Karpas-422 (cell line): ENCODE measurements around the gene UXS1. TPM values are rescaled to one million over a fixed set of nuclear protein-coding genes. Genes with fewer than 3 reads are reported as not detected.

Source experiments
- DNase-seq: peaks from one replicate; pipeline ENCODE4 v3.0.0-alpha.2; 2015
- H2AFZ ChIP-seq: fragments of 200-600 bp; sonication (generic); 2 replicates; pipeline ENCODE4 v1.6.1; 2014; ENCODE audit warnings: antibody characterized with exemption, low read length, mixed read lengths
- H3K27ac ChIP-seq: fragments of 200-600 bp; sonication (generic); 2 replicates; pipeline ENCODE4 v1.5.1; 2014; ENCODE audit warnings: mild to moderate bottlenecking, low read length, moderate library complexity
- H3K27me3 ChIP-seq: fragments of 200-600 bp; sonication (generic); 2 replicates; pipeline ENCODE4 v1.6.1; 2014; ENCODE audit warnings: low read length, mixed read lengths
- H3K36me3 ChIP-seq: fragments of 200-600 bp; sonication (generic); 2 replicates; pipeline ENCODE4 v1.6.1; 2014; ENCODE audit warnings: low read length, mixed read lengths; ENCODE audit not compliant: insufficient read depth
- H3K4me1 ChIP-seq: fragments of 200-600 bp; sonication (generic); 2 replicates; pipeline ENCODE4 v1.6.1; 2014; ENCODE audit warnings: mild to moderate bottlenecking, low read length, mixed read lengths
- H3K4me2 ChIP-seq: fragments of 200-600 bp; sonication (generic); 2 replicates; pipeline ENCODE4 v1.6.1; 2014; ENCODE audit warnings: low read length, low read depth, mild to moderate bottlenecking; ENCODE audit not compliant: poor library complexity, severe bottlenecking
- H3K4me3 ChIP-seq: fragments of 200-600 bp; sonication (generic); 2 replicates; pipeline ENCODE4 v1.5.1; 2014; ENCODE audit warnings: mild to moderate bottlenecking, antibody characterized with exemption, low read length, mixed read lengths
- H3K79me2 ChIP-seq: fragments of 200-600 bp; sonication (generic); 2 replicates; pipeline ENCODE4 v1.6.1; 2014; ENCODE audit warnings: mild to moderate bottlenecking, low read length, mixed read lengths
- H3K9ac ChIP-seq: fragments of 200-600 bp; sonication (generic); 2 replicates; pipeline ENCODE4 v1.6.0; 2014; ENCODE audit warnings: low read length
- H3K9me2 ChIP-seq: fragments of 200-600 bp; sonication (generic), shearing (Covaris generic); replicated peaks from 2 replicates; pipeline ENCODE4 v1.6.0; 2014; ENCODE audit warnings: mild to moderate bottlenecking, low read length, moderate library complexity; ENCODE audit not compliant: insufficient read depth
- H3K9me3 ChIP-seq: fragments of 300-700, 200-600 bp; sonication (generic); 2 replicates; pipeline ENCODE4 v1.6.1; 2014; ENCODE audit warnings: low read length, mixed read lengths
- H4K20me1 ChIP-seq: fragments of 200-600 bp; sonication (generic); 2 replicates; pipeline ENCODE4 v1.6.1; 2014; ENCODE audit warnings: mild to moderate bottlenecking, antibody characterized with exemption, low read length, low read depth; ENCODE audit not compliant: insufficient read depth
- total RNA-seq: library from RNA; depleted of rRNA; stranded (reverse); fragments of >200 nt; shearing (Covaris generic); gene quantifications from 2 replicates; pipeline ENCODE4 v1.2.3, GENCODE V29; 2014; ENCODE audit warnings: low replicate concordance

Gene UXS1
- total RNA-seq, 1 experiment from 2014 or later, result 8.4 TPM

GRCh38 chr2:106163948-106164545, 30.1 kb downstream of the UXS1 start:
- Histone ChIP-seq H3K79me2 (no peaks in the 10 kb centered on the region), H3K27ac (no peak overlapping the region), H3K27me3 (no peaks in the 10 kb centered on the region), H3K9me2 (no peaks in the 10 kb centered on the region), H4K20me1 (no peaks in the 10 kb centered on the region), H3K36me3 (no peaks in the 10 kb centered on the region), H3K9me3 (no peaks in the 10 kb centered on the region), H2AFZ (no peak overlapping the region), H3K4me1 (peaks cover 9% of the 10 kb centered on the region), H3K4me2 (no peak overlapping the region), H3K4me3 (no peak overlapping the region), H3K9ac (no peak overlapping the region)
- DNase-seq, result no peak

- 0 out of 2 replicates have a peak, but pooled peaks cover 4% of the 10 kb centered on the region for H3K36me3 ChIP-seq
- H3K27me3 ChIP-seq, result no peaks in the 10 kb centered on the region
- H3K4me2 ChIP-seq, result no peak overlapping the region
- no peak overlapping the region for H3K27ac ChIP-seq
- DNase-seq, result no peak
- peaks cover 9% of the 10 kb centered on the region for H3K4me1 ChIP-seq
- H3K9me3 ChIP-seq, result no peaks in the 10 kb centered on the region
- H4K20me1 ChIP-seq, result no peaks in the 10 kb centered on the region
- no peaks in the 10 kb centered on the region for H3K79me2 ChIP-seq
- H3K9ac ChIP-seq, result no peak overlapping the region
- no peak overlapping the region for H3K4me3 ChIP-seq
- no peaks in the 10 kb centered on the region for H3K9me2 ChIP-seq
- H2AFZ ChIP-seq, result no peak overlapping the region
Observed at GRCh38 chr2:106161938-106162820, 31.9 kb downstream of the UXS1 start.

GRCh38 chr2:106161341-106161740, 32.8 kb downstream of the UXS1 start:
- no peaks in the 10 kb centered on the region for H3K9me3 ChIP-seq
- no peak overlapping the region for H2AFZ ChIP-seq
- H3K27ac ChIP-seq, result no peak overlapping the region
- peaks cover 9% of the 10 kb centered on the region for H3K4me1 ChIP-seq
- DNase-seq, result no peak
- no peak overlapping the region for H3K4me3 ChIP-seq
- H3K9ac ChIP-seq, result no peak overlapping the region
- no peaks in the 10 kb centered on the region for H4K20me1 ChIP-seq
- no peaks in the 10 kb centered on the region for H3K9me2 ChIP-seq
- H3K4me2 ChIP-seq, result no peak overlapping the region
- no peaks in the 10 kb centered on the region for H3K27me3 ChIP-seq
- no peaks in the 10 kb centered on the region for H3K79me2 ChIP-seq
- 0 out of 2 replicates have a peak, but pooled peaks cover 4% of the 10 kb centered on the region for H3K36me3 ChIP-seq

- H3K27ac ChIP-seq, result no peak overlapping the region
- no peak overlapping the region for H3K9ac ChIP-seq
- H3K4me1 ChIP-seq, result peaks cover 9% of the 10 kb centered on the region
- H3K9me3 ChIP-seq, result no peaks in the 10 kb centered on the region; the same call in 1 of the 2 replicates
- H4K20me1 ChIP-seq, result no peaks in the 10 kb centered on the region
- H3K4me2 ChIP-seq, result no peak overlapping the region
- no peaks in the 10 kb centered on the region for H3K9me2 ChIP-seq
- H3K79me2 ChIP-seq, result no peaks in the 10 kb centered on the region
- no peak overlapping the region for H2AFZ ChIP-seq
- no peaks in the 10 kb centered on the region for H3K27me3 ChIP-seq
- H3K36me3 ChIP-seq, result 0 out of 2 replicates have a peak, but pooled peaks cover 4% of the 10 kb centered on the region
- no peak for DNase-seq
- no peak overlapping the region for H3K4me3 ChIP-seq
Observed at GRCh38 chr2:106160786-106161261, 33.3 kb downstream of the UXS1 start.

- H3K4me2 ChIP-seq, result no peak overlapping the region
- peaks cover 10% of the 10 kb centered on the region; the same call in 1 of the 2 replicates for H3K36me3 ChIP-seq
- no peak overlapping the region for H3K27ac ChIP-seq
- no peaks in the 10 kb centered on the region for H3K9me2 ChIP-seq
- peaks cover 9% of the 10 kb centered on the region for H3K4me1 ChIP-seq
- H2AFZ ChIP-seq, result no peak overlapping the region
- peaks cover 6% of the 10 kb centered on the region for H3K9me3 ChIP-seq
- no peak overlapping the region for H3K4me3 ChIP-seq
- H3K9ac ChIP-seq, result no peak overlapping the region
- H3K79me2 ChIP-seq, result no peaks in the 10 kb centered on the region
- no peaks in the 10 kb centered on the region for H3K27me3 ChIP-seq
- H4K20me1 ChIP-seq, result no peaks in the 10 kb centered on the region
- DNase-seq, result no peak
Observed at GRCh38 chr2:106159866-106160785, 34.0 kb downstream of the UXS1 start.

- Histone ChIP-seq H3K36me3 (peaks cover 19% of the 10 kb centered on the region), H2AFZ (no peak overlapping the region), H3K4me1 (no peaks in the 10 kb centered on the region), H4K20me1 (no peaks in the 10 kb centered on the region), H3K79me2 (no peaks in the 10 kb centered on the region), H3K27ac (no peak overlapping the region), H3K9me3 (peaks cover 19% of the 10 kb centered on the region), H3K9ac (no peak overlapping the region), H3K4me2 (no peak overlapping the region), H3K4me3 (no peak overlapping the region), H3K9me2 (no peaks in the 10 kb centered on the region), H3K27me3 (no peaks in the 10 kb centered on the region)
- no peak for DNase-seq
Observed at GRCh38 chr2:106158871-106159270, 35.2 kb downstream of the UXS1 start.

- Histone ChIP-seq H3K4me1 (no peaks in the 10 kb centered on the region), H3K9ac (no peak overlapping the region), H2AFZ (no peak overlapping the region), H3K36me3 (peaks cover 19% of the 10 kb centered on the region), H4K20me1 (no peaks in the 10 kb centered on the region), H3K27ac (no peak overlapping the region), H3K9me2 (no peaks in the 10 kb centered on the region), H3K4me2 (no peak overlapping the region), H3K9me3 (peaks cover 20% of the 10 kb centered on the region), H3K4me3 (no peak overlapping the region), H3K79me2 (no peaks in the 10 kb centered on the region), H3K27me3 (no peaks in the 10 kb centered on the region)
- DNase-seq, result no peak
Observed at GRCh38 chr2:106158131-106158530, 36.0 kb downstream of the UXS1 start.
